OCI-LY3 (cell line): ENCODE measurements around the gene AP4M1.

Experiments
- CTCF ChIP-seq: fragments of 200-600, 300-600 bp; sonication (generic); IDR thresholded peaks from 2 replicates; pipeline ENCODE4 v1.5.1; 2014; ENCODE audit warnings: antibody characterized with exemption, low read length, low read depth
- EZH2phosphoT487 ChIP-seq: fragments of 200-600 bp; shearing (Covaris generic); IDR thresholded peaks from 2 replicates; pipeline ENCODE4 v1.6.1; 2018; ENCODE audit warnings: antibody characterized with exemption, mixed run types, low read depth

- TF ChIP-seq CTCF (no peak), EZH2phosphoT487 (no peak)
Observed at GRCh38 chr7:100082978-100083377, 18.5 kb upstream of the AP4M1 start.
